GM18909 (cell line): ENCODE data around the gene RAMACL.
A peak's percentile ranks its signal among the peaks of the same experiment; 100 is the strongest.
"Not testable (repeated sequence)": the region's sequence is repeated elsewhere in the genome, so short reads cannot be mapped to it uniquely, and the experiment has no call there.

Experiments used
- ATAC-seq: cut with Tn5 transposase; IDR thresholded peaks from one replicate; pipeline ENCODE4 v1.9.1; 2021; ENCODE audit warnings: mild to moderate bottlenecking; ENCODE audit not compliant: unreplicated experiment, poor library complexity

The RAMACL gene

GRCh38 chr6:166586424-166587156 lies at the start of gene RAMACL:
Gene RAMACL (minus strand): TSS chr6:166586678. CDS start chr6:166586477, 201 bp downstream.
- peak; percentile 71 for ATAC-seq

GRCh38 chr6:166635013-166635970 lies 48.8 kb upstream of the RAMACL start:
- no peak for ATAC-seq

- not testable (repeated sequence) for ATAC-seq
Observed at GRCh38 chr6:166634581-166634980, 48.1 kb upstream of the RAMACL start.

GRCh38 chr6:166633732-166634535 lies 47.5 kb upstream of the RAMACL start:
- ATAC-seq, result no peak

- ATAC-seq, result no peak
Observed at GRCh38 chr6:166632731-166633130, 46.3 kb upstream of the RAMACL start.

GRCh38 chr6:166630462-166630861 lies 44.0 kb upstream of the RAMACL start:
- no peak for ATAC-seq

GRCh38 chr6:166629628-166630027 lies 43.1 kb upstream of the RAMACL start:
- no peak for ATAC-seq

- peak; percentile 30 for ATAC-seq
Observed at GRCh38 chr6:166627875-166628801, 41.7 kb upstream of the RAMACL start.

- peak; percentile 93 for ATAC-seq
Observed at GRCh38 chr6:166627033-166627874, 40.8 kb upstream of the RAMACL start, which contains the start of gene RPS6KA2. Gene RPS6KA2 (minus strand): TSS chr6:166627251. CDS start chr6:166627019, 232 bp downstream.

GRCh38 chr6:166626177-166627032 lies 39.9 kb upstream of the RAMACL start:
- peak; percentile 6 for ATAC-seq

- ATAC-seq, result no peak
Observed at GRCh38 chr6:166625356-166625755, 38.9 kb upstream of the RAMACL start.

GRCh38 chr6:166624275-166624674 lies 37.8 kb upstream of the RAMACL start:
- no peak for ATAC-seq

- ATAC-seq, result no peak
Observed at GRCh38 chr6:166623318-166623717, 36.8 kb upstream of the RAMACL start.

GRCh38 chr6:166621114-166621540 lies 34.6 kb upstream of the RAMACL start:
- no peak for ATAC-seq

GRCh38 chr6:166620478-166621113 lies 34.1 kb upstream of the RAMACL start:
- ATAC-seq, result no peak

GRCh38 chr6:166619912-166620311 lies 33.4 kb upstream of the RAMACL start:
- ATAC-seq, result no peak
